Measurements from ENCODE around the gene OXA1L. TPM values are rescaled to one million over a fixed set of nuclear protein-coding genes. Genes with fewer than 3 reads are reported as not detected.

OXA1L gene
- total and polyA plus RNA-seq, 2 of the 13 experiments (the other 11 are each of a cell fraction or from before 2014, with no cell fraction given): 230 to 589 TPM

DNA sequence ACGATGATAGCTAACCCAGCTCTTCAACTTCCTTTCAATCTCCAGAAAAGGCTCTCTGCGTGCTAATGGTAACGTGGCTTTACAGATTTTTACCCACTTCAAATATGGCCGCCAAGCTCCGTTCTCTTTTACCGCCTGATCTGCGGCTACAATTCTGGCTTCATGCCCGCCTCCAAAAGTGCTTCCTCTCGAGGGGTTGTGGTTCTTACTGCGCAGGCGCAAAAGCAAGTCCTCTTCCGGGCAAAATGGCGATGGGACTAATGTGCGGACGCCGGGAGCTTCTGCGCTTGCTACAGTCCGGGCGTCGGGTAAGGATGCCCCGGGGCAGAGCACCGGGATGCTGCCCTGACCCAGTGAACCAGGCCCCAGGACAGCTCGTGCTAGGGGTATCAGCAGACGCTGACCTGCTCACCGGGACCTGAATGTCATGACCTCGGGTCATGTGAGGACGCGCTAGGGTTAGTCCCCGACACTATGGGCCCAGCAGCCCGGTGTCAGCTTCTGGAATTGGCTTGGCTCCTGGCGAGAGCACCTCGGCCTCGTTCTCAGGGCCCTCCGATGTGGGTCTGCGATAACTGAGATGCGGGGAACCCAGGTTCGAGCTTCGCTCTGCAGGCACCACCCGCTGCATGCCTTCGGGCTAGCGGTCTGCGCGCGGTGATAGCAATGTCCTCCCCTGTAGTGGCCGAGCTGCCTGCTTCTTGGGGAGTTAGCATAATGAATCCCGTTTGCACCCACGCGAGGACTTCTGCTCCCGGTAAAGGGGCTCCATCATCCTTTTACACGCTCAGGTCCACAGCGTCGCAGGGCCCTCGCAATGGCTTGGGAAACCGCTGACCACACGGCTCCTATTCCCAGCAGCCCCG, at the start of gene OXA1L (continued):
- 0 out of 2 replicates have a peak, but pooled peaks have one; percentile 18 for TF ChIP-seq TGIF2 (CRISPR knock-in tag; IDR thresholded peaks at IDR 0.05)
- TF ChIP-seq, protein P1, sequence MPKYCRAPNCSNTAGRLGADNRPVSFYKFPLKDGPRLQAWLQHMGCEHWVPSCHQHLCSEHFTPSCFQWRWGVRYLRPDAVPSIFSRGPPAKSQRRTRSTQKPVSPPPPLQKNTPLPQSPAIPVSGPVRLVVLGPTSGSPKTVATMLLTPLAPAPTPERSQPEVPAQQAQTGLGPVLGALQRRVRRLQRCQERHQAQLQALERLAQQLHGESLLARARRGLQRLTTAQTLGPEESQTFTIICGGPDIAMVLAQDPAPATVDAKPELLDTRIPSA (CRISPR knock-in tag; IDR thresholded peaks at IDR 0.05; ENCODE audit: borderline replicate concordance): peak; percentile 92; the same call in 1 of the 2 replicates
- peak; percentile 67 for TF ChIP-seq ZBTB38 (CRISPR knock-in tag; IDR thresholded peaks at IDR 0.05)
- TF ChIP-seq ZNF644 (CRISPR knock-in tag; IDR thresholded peaks at IDR 0.05; ENCODE audit: low read depth): no peak; the same call in 1 of the 2 replicates
- peak; percentile 94 for TF ChIP-seq ZNF446 (CRISPR knock-in tag; IDR thresholded peaks at IDR 0.05)
- TF ChIP-seq GTF3A (CRISPR knock-in tag; conservative IDR thresholded peaks at IDR 0.05): peak; percentile 99
- peak; percentile 95 for TF ChIP-seq ZNF747 (CRISPR knock-in tag; IDR thresholded peaks at IDR 0.05; ENCODE audit: borderline replicate concordance)
- TF ChIP-seq ZBED4 (CRISPR knock-in tag; IDR thresholded peaks at IDR 0.05; ENCODE audit: borderline replicate concordance): peak; percentile 84
- TF ChIP-seq CBFB (CRISPR knock-in tag; IDR thresholded peaks at IDR 0.05): peak; percentile 78
- peak; percentile 100 for TF ChIP-seq ZNF224 (CRISPR knock-in tag; IDR thresholded peaks at IDR 0.05)
- peak; percentile 48; the same call in 1 of the 2 replicates for TF ChIP-seq NFYB (CRISPR knock-in tag; IDR thresholded peaks at IDR 0.05)
- TF ChIP-seq ISL2 (CRISPR knock-in tag; IDR thresholded peaks at IDR 0.05): peak; percentile 85
- TF ChIP-seq MBNL3 (CRISPR knock-in tag; conservative IDR thresholded peaks at IDR 0.05): no peak
- TF ChIP-seq ZNF703 (CRISPR knock-in tag; IDR thresholded peaks at IDR 0.05; ENCODE audit: borderline replicate concordance): peak; percentile 90

Data from HepG2 (cell line).